A549 treated with RU486 at 1 μM for 4 hours (cell line): ENCODE measurements around the gene TTC21A. TPM values are rescaled to one million over a fixed set of nuclear protein-coding genes. Genes with fewer than 3 reads are reported as not detected.

Source experiments
- total RNA-seq: library from RNA; stranded (reverse); fragments of 200-300 nt; extraction: Qiagen RNA extraction; gene quantifications from 5 replicates; pipeline ENCODE4 v1.2.3, GENCODE V29; 2022; ENCODE audit warnings: low read depth

The TTC21A gene
- total RNA-seq, result 1.5 to 2.1 TPM (median 1.6 TPM) in 5 replicates

GRCh38 chr3:39107388-39108199, at the start of gene TTC21A, which contains the start of gene GORASP1:
TTC21A (plus strand) TSS chr3:39107680; CDS start chr3:39107838, 158 bp downstream.
GORASP1 (minus strand) TSS chr3:39107627; CDS start chr3:39107541, 86 bp downstream.

Other genes with a start within 250 kb of the TTC21A start
- not detected in 5 replicates for gene SCN11A, start 55.7 kb upstream of the TTC21A start, total RNA-seq
- 14.9 to 24.4 TPM (median 22.4 TPM) in 5 replicates for gene WDR48, start 55.7 kb upstream of the TTC21A start, total RNA-seq
- 26.0 to 32.6 TPM (median 31.8 TPM) in 5 replicates for gene GORASP1, start 53 bp upstream of the TTC21A start, total RNA-seq
- 14.1 to 20.8 TPM (median 17.5 TPM) in 5 replicates for gene CSRNP1, start 45.9 kb downstream of the TTC21A start, total RNA-seq
- 0.03 to 0.10 TPM (median 0.05 TPM) in 4 of 5 replicates, not detected in the other for gene XIRP1, start 84.9 kb downstream of the TTC21A start, total RNA-seq
- gene CX3CR1, start 172.4 kb downstream of the TTC21A start, total RNA-seq, result not detected in 5 replicates
- not detected in 5 replicates for gene CCR8, start 222.0 kb downstream of the TTC21A start, total RNA-seq